VCaP (cell line): ENCODE data around the gene GFM2.
"Not testable (repeated sequence)": the region's sequence is repeated elsewhere in the genome, so short reads cannot be mapped to it uniquely, and the experiment has no call there.

Experiments used
- H3K27ac ChIP-seq: fragments of 450-650 bp; 2 replicates; pipeline ENCODE4 v1.5.1; 2017
- CTCF ChIP-seq: fragments of 450-650 bp; conservative IDR thresholded peaks from 2 replicates; pipeline ENCODE4 v1.5.1; 2017; ENCODE audit warnings: mild to moderate bottlenecking, moderate library complexity

The GFM2 gene

GRCh38 chr5:74762599-74762998 lies 4.3 kb downstream of the GFM2 start:
- H3K27ac ChIP-seq = no peak overlapping the region
- TF ChIP-seq CTCF = no peak

- no peak for TF ChIP-seq CTCF
- H3K27ac ChIP-seq = no peak overlapping the region
These were observed 5.7 kb downstream of the GFM2 start for GRCh38 chr5:74761241-74761640.

GRCh38 chr5:74748742-74749141 lies 18.2 kb downstream of the GFM2 start:
- not testable (repeated sequence) for H3K27ac ChIP-seq

GRCh38 chr5:74738406-74738805 lies 28.5 kb downstream of the GFM2 start:
- H3K27ac ChIP-seq = no peak overlapping the region
- TF ChIP-seq CTCF = no peak

- no peak overlapping the region for H3K27ac ChIP-seq
- no peak for TF ChIP-seq CTCF
These were observed 30.2 kb downstream of the GFM2 start for GRCh38 chr5:74736759-74737158.

- no peak overlapping the region for H3K27ac ChIP-seq
- TF ChIP-seq CTCF = no peak
These were observed 41.6 kb downstream of the GFM2 start for GRCh38 chr5:74725331-74725730.

GRCh38 chr5:74722271-74722670 lies 44.6 kb downstream of the GFM2 start:
- TF ChIP-seq CTCF = no peak
- peak overlapping the region; percentile 70 for H3K27ac ChIP-seq

- peak overlapping the region; percentile 22; the same call in 1 of the 2 replicates for H3K27ac ChIP-seq
- TF ChIP-seq CTCF = no peak
These were observed 49.3 kb downstream of the GFM2 start for GRCh38 chr5:74717596-74717995.
